Adrenal gland (tissue), 5 donors: ENCODE measurements around the gene ELAPOR2.

ENCODE experiments used
- POLR2A ChIP-seq, 2 donors: fragments of 450-650 bp; IDR thresholded peaks; one replicate each; pipeline ENCODE4 v1.6.1; 2017; ENCODE audit warnings: antibody characterized with exemption in 2 of 2, mild to moderate bottlenecking in 2 of 2, moderate library complexity in 1 of 2
- TF ChIP-seq, protein P1 (sequence below), 6 experiments: fragments of 450-650 bp in 4 of 6; fragments of 200-600 bp in 2 of 6; sonication (generic) in 1 of 6; IDR thresholded peaks; 1 replicate in 5 of 6; 2 replicates in 1 of 6; pipeline versions ENCODE4 v1.5.1 to v1.8.0; 2016 to 2021; ENCODE audit warnings: antibody characterized with exemption in 6 of 6, mild to moderate bottlenecking in 2 of 6, moderate library complexity in 1 of 6
- donor health status: DM: no; HTN: no; CAD: no.

DNA sequence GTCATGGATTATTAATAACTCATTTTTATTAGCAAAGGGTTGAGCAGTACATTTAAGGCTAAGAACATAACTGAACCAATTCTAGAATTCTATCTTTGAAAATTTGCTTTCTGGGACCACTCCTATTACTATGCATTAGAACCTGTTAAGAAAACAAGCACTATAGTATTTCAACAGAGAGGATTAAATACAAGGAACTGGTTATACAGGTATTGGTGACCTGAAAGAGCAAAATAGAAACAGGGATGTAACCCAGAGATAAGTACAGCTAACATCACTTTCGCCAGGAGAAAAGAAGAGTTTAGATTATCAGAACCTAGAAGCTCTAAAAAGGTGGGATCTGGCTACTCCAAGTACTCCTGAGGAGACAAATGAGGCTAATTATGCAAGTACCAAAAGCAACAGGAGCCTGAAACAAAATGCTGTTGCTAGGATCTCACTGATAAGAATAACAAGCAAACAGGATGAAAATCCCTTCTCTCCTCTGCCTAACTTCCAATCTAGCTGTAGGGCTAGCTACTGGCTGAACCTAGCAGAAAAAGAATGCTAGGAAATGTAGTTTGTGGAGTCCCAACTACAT, 32.1 kb upstream of the ELAPOR2 start:
- TF ChIP-seq, protein P1, sequence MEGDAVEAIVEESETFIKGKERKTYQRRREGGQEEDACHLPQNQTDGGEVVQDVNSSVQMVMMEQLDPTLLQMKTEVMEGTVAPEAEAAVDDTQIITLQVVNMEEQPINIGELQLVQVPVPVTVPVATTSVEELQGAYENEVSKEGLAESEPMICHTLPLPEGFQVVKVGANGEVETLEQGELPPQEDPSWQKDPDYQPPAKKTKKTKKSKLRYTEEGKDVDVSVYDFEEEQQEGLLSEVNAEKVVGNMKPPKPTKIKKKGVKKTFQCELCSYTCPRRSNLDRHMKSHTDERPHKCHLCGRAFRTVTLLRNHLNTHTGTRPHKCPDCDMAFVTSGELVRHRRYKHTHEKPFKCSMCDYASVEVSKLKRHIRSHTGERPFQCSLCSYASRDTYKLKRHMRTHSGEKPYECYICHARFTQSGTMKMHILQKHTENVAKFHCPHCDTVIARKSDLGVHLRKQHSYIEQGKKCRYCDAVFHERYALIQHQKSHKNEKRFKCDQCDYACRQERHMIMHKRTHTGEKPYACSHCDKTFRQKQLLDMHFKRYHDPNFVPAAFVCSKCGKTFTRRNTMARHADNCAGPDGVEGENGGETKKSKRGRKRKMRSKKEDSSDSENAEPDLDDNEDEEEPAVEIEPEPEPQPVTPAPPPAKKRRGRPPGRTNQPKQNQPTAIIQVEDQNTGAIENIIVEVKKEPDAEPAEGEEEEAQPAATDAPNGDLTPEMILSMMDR (IDR thresholded peaks at IDR 0.05) = no peak
- no peak for TF ChIP-seq POLR2A (IDR thresholded peaks at IDR 0.05)
